HCT116 (cell line): ENCODE measurements around the gene GPX4. TPM values are rescaled to one million over a fixed set of nuclear protein-coding genes. Genes with fewer than 3 reads are reported as not detected.
A peak's percentile ranks its signal among the peaks of the same experiment; 100 is the strongest.

ENCODE experiments used
- ATAC-seq: fragments of 200-7000 bp; cut with Tn5 transposase; 2 replicates; pipeline ENCODE4 v1.9.1; 2020; ENCODE audit warnings: mild to moderate bottlenecking, moderate library complexity
- BruUV-seq: library from RNA; stranded (reverse); fragments of 400-500 nt; replicated peaks from 2 replicates; lab custom pipeline; 2021; lab: Mats Ljungman, UMichigan
- CTCF ChIA-PET: fragments of 300-600 bp; sonication (Branson Sonifier 250); formaldehyde crosslinking; loops from one replicate; lab custom pipeline; 2021; ENCODE audit warnings: antibody characterized with exemption; lab: Charles Lee
- POLR2A ChIA-PET: fragments of 300-600, 350-600 bp; sonication (Branson Sonifier 250); formaldehyde crosslinking; loops from one replicate; lab custom pipeline; 2021; ENCODE audit warnings: antibody characterized with exemption; lab: Charles Lee
- RAD21 ChIA-PET, 2 experiments: fragments of 300-600 bp; sonication (Branson Sonifier 250); formaldehyde crosslinking; loops; one replicate each; lab custom pipeline; 2023; ENCODE audit warnings: low total read pairs in 2 of 2; ENCODE audit not compliant: uncharacterized antibody in 2 of 2, unreplicated experiment in 2 of 2, low non-redundant PET in 1 of 2; lab: Charles Lee
- DNase-seq: peaks from one replicate; pipeline ENCODE4 v3.0.0-alpha.2; 2010; ENCODE audit warnings: low read depth, low spot score
- H2AFZ ChIP-seq: fragments of 200-600 bp; shearing (Covaris generic), sonication (generic); 2 replicates; pipeline ENCODE4 v1.6.1; 2017; ENCODE audit warnings: low read depth, mixed run types, mixed read lengths, antibody characterized with exemption, low read length; ENCODE audit not compliant: poor library complexity, severe bottlenecking
- H3K27ac ChIP-seq: 2 replicates; pipeline ENCODE4 v1.5.1; 2012; ENCODE audit warnings: low read depth, low read length
- H3K27me3 ChIP-seq: fragments of 200-600 bp; sonication (generic); 2 replicates; pipeline ENCODE4 v1.6.1; 2016; ENCODE audit warnings: mixed run types, low read length, mixed read lengths; ENCODE audit not compliant: insufficient read depth
- H3K36me3 ChIP-seq, 2 experiments: fragments of 200-500 bp in 1 of 2; fragments of 200-600 bp in 1 of 2; sonication (Bioruptor generic) in 1 of 2; sonication (generic) in 1 of 2; 2 replicates each; pipeline versions ENCODE4 v1.5.1 to v1.6.1; 2014 to 2016; ENCODE audit warnings: low read length in 2 of 2, inconsistent platforms in 1 of 2, mixed read lengths in 1 of 2, mixed run types in 1 of 2; ENCODE audit not compliant: insufficient read depth in 2 of 2, control insufficient read depth in 1 of 2
- H3K4me1 ChIP-seq, 2 experiments: fragments of 200-600 bp in 1 of 2; sonication (generic) in 1 of 2; 2 replicates each; pipeline versions ENCODE4 v1.5.1 to v1.6.1; 2012 to 2017; ENCODE audit warnings: low read length in 2 of 2, inconsistent platforms in 1 of 2, mild to moderate bottlenecking in 1 of 2, mixed read lengths in 1 of 2, mixed run types in 1 of 2, moderate library complexity in 1 of 2; ENCODE audit not compliant: insufficient read depth in 2 of 2, control insufficient read depth in 1 of 2
- H3K4me2 ChIP-seq: fragments of 200-600 bp; sonication (generic); 2 replicates; pipeline ENCODE4 v1.6.1; 2017; ENCODE audit warnings: mixed run types, low read length, mixed read lengths
- H3K4me3 ChIP-seq, 2 experiments: fragments of 200-600 bp in 1 of 2; sonication (generic) in 1 of 2; replicated peaks in 1 of 2; 2 replicates each; pipeline ENCODE4 v1.5.1; 2011 to 2016; ENCODE audit warnings: low read length in 2 of 2, control low read depth in 1 of 2, low read depth in 1 of 2, mild to moderate bottlenecking in 1 of 2, mixed read lengths in 1 of 2, mixed run types in 1 of 2
- H3K79me2 ChIP-seq: fragments of 200-600 bp; sonication (generic); 2 replicates; pipeline ENCODE4 v1.6.1; 2017; ENCODE audit warnings: mild to moderate bottlenecking, mixed run types, low read length, moderate library complexity, mixed read lengths; ENCODE audit not compliant: insufficient read depth
- H3K9ac ChIP-seq: fragments of 200-600 bp; sonication (generic); 2 replicates; pipeline ENCODE4 v1.6.1; 2016; ENCODE audit warnings: low read length, mixed read lengths
- H3K9me2 ChIP-seq: fragments of 200-600 bp; sonication (generic), shearing (Covaris generic); 2 replicates; pipeline ENCODE4 v1.6.1; 2017; ENCODE audit warnings: mixed run types, mild to moderate bottlenecking, moderate library complexity; ENCODE audit not compliant: insufficient read depth
- H3K9me3 ChIP-seq, 2 experiments: fragments of 200-500 bp in 1 of 2; fragments of 200-600 bp in 1 of 2; sonication (Bioruptor generic) in 1 of 2; sonication (generic) in 1 of 2; 2 replicates each; pipeline ENCODE4 v1.6.1; 2014 to 2017; ENCODE audit warnings: low read length in 2 of 2, mixed read lengths in 2 of 2, inconsistent platforms in 1 of 2, low read depth in 1 of 2, mild to moderate bottlenecking in 1 of 2, mixed run types in 1 of 2, moderate library complexity in 1 of 2; ENCODE audit not compliant: control insufficient read depth in 1 of 2, insufficient read depth in 1 of 2
- H4K20me1 ChIP-seq: fragments of 200-600 bp; sonication (generic), shearing (Covaris generic); 2 replicates; pipeline ENCODE4 v1.6.1; 2017; ENCODE audit warnings: mixed run types, mild to moderate bottlenecking, moderate library complexity; ENCODE audit not compliant: insufficient read depth
- CBX3 ChIP-seq: IDR thresholded peaks from 2 replicates; pipeline ENCODE4 v1.6.1; 2012; ENCODE audit warnings: low read depth
- EGR1 ChIP-seq: IDR thresholded peaks from 2 replicates; pipeline ENCODE4 v1.6.1; 2012; ENCODE audit warnings: low read depth
- EZH2 ChIP-seq: fragments of 200-600 bp; sonication (generic); IDR thresholded peaks from 2 replicates; pipeline ENCODE4 v1.6.1; 2017; ENCODE audit warnings: antibody characterized with exemption, mixed run types
- FOSL1 ChIP-seq: IDR thresholded peaks from 2 replicates; pipeline ENCODE4 v1.6.1; 2012; ENCODE audit warnings: low read depth
- JUND ChIP-seq: IDR thresholded peaks from 2 replicates; pipeline ENCODE4 v1.6.1; 2012
- POLR2AphosphoS5 ChIP-seq: IDR thresholded peaks from 2 replicates; pipeline ENCODE4 v1.6.1; 2011; ENCODE audit warnings: mild to moderate bottlenecking, low read depth, low read length, moderate library complexity
- SIN3A ChIP-seq: IDR thresholded peaks from 2 replicates; pipeline ENCODE4 v1.6.1; 2012; ENCODE audit warnings: low read depth
- SRF ChIP-seq: IDR thresholded peaks from 2 replicates; pipeline ENCODE4 v1.6.1; 2012; ENCODE audit warnings: low read depth
- TCF7L2 ChIP-seq: IDR thresholded peaks from 2 replicates; pipeline ENCODE4 v1.7.0; 2011; ENCODE audit warnings: borderline replicate concordance, inconsistent platforms; ENCODE audit not compliant: insufficient read depth, insufficient read length; ENCODE audit errors: extremely low read depth
- YY1 ChIP-seq: IDR thresholded peaks from 2 replicates; pipeline ENCODE4 v1.6.1; 2011; ENCODE audit warnings: low read length, low read depth, moderate library complexity, mild to moderate bottlenecking; ENCODE audit not compliant: insufficient replicate concordance; ENCODE audit errors: extremely low read depth
- ZFX ChIP-seq: fragments of 450-650 bp; IDR thresholded peaks from 2 replicates; pipeline ENCODE4 v1.6.1; 2017
- ZNF274 ChIP-seq: fragments of 200-500 bp; sonication (Bioruptor generic); IDR thresholded peaks from 2 replicates; pipeline ENCODE4 v1.6.1; 2014; ENCODE audit warnings: mild to moderate bottlenecking, low read depth, low read length, inconsistent platforms
- intact Hi-C: fragments of 100-400 bp; cut with micrococcal nuclease; formaldehyde crosslinking; loops from 2 replicates; pipeline ENCODE4 v1.10.0; 2022
- total RNA-seq: library from RNA; stranded (reverse); gene quantifications from one replicate; pipeline ENCODE4 v1.2.1, GENCODE V29; 2021; ENCODE audit not compliant: unreplicated experiment
- TF ChIP-seq, protein P1 (sequence below): IDR thresholded peaks from 2 replicates; pipeline ENCODE4 v1.6.1; 2012
- TF ChIP-seq, protein P2 (sequence below): IDR thresholded peaks from 2 replicates; pipeline ENCODE4 v1.6.1; 2012
- TF ChIP-seq, protein P3 (sequence below): IDR thresholded peaks from 2 replicates; pipeline ENCODE4 v1.6.1; 2011; ENCODE audit warnings: mild to moderate bottlenecking, low read length, moderate library complexity; ENCODE audit not compliant: insufficient replicate concordance; ENCODE audit errors: extremely low read depth

GPX4 gene
- total RNA-seq, 1 experiment from 2014 or later: 481 TPM

DNA sequence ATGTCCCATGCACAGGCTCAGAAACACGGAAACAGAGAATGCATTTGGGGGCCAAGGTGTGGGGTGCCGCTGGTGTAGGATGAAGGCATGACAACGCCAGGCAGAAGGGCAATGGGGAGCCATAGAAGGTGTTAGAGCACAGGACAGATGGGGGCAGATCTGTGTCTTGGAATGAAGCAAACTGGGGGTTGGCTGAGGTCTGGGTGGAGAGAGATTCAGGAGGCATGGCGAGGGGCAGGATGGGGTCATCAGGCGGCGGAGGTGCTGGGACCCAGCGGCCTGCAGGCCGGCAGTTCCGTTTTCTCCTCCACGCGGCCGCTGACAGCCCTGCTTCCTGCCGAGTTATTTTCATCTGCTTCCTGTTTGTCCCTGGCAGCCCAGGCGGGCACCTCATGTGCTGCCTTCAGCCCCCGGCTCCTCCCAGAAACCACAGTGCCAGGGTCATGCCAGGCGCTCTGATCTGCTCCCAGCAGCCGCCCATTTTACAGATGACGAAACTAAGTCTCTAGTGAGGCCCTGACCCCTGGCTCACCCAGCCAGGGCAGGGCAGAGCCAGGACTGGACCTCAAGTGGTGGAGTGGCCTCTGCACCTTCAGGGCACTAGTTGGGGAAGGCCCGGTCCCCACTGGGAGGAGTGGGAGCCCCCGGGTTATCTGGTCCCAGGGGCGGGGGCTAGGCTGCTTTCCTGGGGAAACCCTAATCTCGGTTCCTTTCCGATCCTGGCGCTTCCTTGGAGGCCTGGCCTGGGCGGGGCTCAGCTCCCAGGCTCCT, 34.6 kb upstream of the GPX4 start:
- no TSS peak for BruUV-seq
- Histone ChIP-seq H3K27ac (peak overlapping the region; percentile 58; the same call in 1 of the 2 replicates), H2AFZ (no peak overlapping the region), H3K9me3 (no peaks in the 10 kb centered on the region), H3K4me2 (no peak overlapping the region), H3K36me3 (peaks cover 0 to 3% of the 10 kb centered on the region in 2 experiments; a peak in 1 of 4 replicates), H3K27me3 (no peaks in the 10 kb centered on the region), H3K4me3 (no peak overlapping the region), H3K9ac (no peak overlapping the region), H3K4me1 (peaks cover 23 to 56% of the 10 kb centered on the region in 2 experiments), H4K20me1 (no peaks in the 10 kb centered on the region), H3K79me2 (peaks cover 26% of the 10 kb centered on the region; the same call in 1 of the 2 replicates), H3K9me2 (no peaks in the 10 kb centered on the region)
- ChIA-PET POLR2A (interaction anchor here (0.6 kb wide), 1 partner anchor 35 kb away, joined by 3 read pairs; the partner anchor contains the start of gene GPX4), RAD21 (no interaction called here), CTCF (no interaction called here)
- no peak for TF ChIP-seq ZFX
- no peak for TF ChIP-seq EGR1
- no peak for TF ChIP-seq YY1
- no peak for TF ChIP-seq ZNF274
- DNase-seq: no peak
- no peak for ATAC-seq
- intact Hi-C loops: no loop called here

DNA sequence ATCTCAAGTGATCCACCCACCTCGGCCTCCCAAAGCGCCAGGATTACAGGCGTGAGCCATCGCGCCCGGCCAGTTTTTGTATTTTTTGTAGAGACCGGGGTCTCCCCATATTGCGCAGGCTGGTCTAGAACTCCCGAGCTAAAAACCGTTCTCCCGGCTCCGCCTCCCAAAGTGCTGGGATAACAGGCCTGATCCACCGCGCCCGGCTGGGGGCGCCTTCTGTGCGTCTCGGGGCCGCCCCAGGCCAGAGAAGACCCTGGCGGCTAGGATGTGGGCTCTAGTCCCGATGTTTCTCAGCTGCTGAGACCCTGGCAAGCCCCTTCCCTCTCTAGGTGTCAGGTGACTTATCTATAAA, 33.2 kb upstream of the GPX4 start:
- Histone ChIP-seq H3K9me2 (no peaks in the 10 kb centered on the region), H3K9me3 (no peaks in the 10 kb centered on the region), H3K4me1 (peaks cover 15 to 52% of the 10 kb centered on the region in 2 experiments), H3K4me3 (no peak overlapping the region), H3K36me3 (peaks cover 0 to 4% of the 10 kb centered on the region in 2 experiments; a peak in 1 of 4 replicates), H2AFZ (no peak overlapping the region), H3K27ac (no peak overlapping the region), H3K27me3 (no peaks in the 10 kb centered on the region), H3K79me2 (peaks cover 26% of the 10 kb centered on the region; the same call in 1 of the 2 replicates), H3K9ac (no peak overlapping the region), H3K4me2 (no peak overlapping the region), H4K20me1 (no peaks in the 10 kb centered on the region)
- ATAC-seq (no peak), DNase-seq (no peak)
- POLR2A ChIA-PET: no interaction called here
- RAD21 ChIA-PET: no interaction called here
- intact Hi-C loops: no loop called here
- CTCF ChIA-PET: no interaction called here
- no TSS peak for BruUV-seq
- TF ChIP-seq FOSL1 (no peak), JUND (no peak), ZNF274 (no peak), EGR1 (no peak), SRF (no peak), EZH2 (no peak), SIN3A (no peak), POLR2AphosphoS5 (no peak), ZFX (no peak), CBX3 (no peak), TCF7L2 (no peak)
- TF ChIP-seq, protein P1, sequence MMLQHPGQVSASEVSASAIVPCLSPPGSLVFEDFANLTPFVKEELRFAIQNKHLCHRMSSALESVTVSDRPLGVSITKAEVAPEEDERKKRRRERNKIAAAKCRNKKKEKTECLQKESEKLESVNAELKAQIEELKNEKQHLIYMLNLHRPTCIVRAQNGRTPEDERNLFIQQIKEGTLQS: no peak
- TF ChIP-seq, protein P2, sequence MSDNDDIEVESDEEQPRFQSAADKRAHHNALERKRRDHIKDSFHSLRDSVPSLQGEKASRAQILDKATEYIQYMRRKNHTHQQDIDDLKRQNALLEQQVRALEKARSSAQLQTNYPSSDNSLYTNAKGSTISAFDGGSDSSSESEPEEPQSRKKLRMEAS: no peak
- TF ChIP-seq, protein P3, sequence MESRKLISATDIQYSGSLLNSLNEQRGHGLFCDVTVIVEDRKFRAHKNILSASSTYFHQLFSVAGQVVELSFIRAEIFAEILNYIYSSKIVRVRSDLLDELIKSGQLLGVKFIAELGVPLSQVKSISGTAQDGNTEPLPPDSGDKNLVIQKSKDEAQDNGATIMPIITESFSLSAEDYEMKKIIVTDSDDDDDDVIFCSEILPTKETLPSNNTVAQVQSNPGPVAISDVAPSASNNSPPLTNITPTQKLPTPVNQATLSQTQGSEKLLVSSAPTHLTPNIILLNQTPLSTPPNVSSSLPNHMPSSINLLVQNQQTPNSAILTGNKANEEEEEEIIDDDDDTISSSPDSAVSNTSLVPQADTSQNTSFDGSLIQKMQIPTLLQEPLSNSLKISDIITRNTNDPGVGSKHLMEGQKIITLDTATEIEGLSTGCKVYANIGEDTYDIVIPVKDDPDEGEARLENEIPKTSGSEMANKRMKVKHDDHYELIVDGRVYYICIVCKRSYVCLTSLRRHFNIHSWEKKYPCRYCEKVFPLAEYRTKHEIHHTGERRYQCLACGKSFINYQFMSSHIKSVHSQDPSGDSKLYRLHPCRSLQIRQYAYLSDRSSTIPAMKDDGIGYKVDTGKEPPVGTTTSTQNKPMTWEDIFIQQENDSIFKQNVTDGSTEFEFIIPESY: no peak
